Activated CD8-positive, alpha-beta memory T cell treated with anti-CD3 and anti-CD28 coated beads, Interleukin-2, amount 10 ng/mL, durations not matched to agents 7 days and 5 days (primary cell): ENCODE data around the gene TLR5. TPM values are rescaled to one million over a fixed set of nuclear protein-coding genes. Genes with fewer than 3 reads are reported as not detected.

Experiments
- ATAC-seq: fragments of 150-1000 bp; cut with Tn5 transposase; one replicate; pipeline ENCODE4 v1.10.0; 2021; ENCODE audit warnings: moderate library complexity
- CTCF ChIA-PET: fragments of 350-600 bp; sonication (Branson Sonifier 250); formaldehyde crosslinking; loops from one replicate; lab custom pipeline; 2021; ENCODE audit warnings: antibody characterized with exemption; lab: Charles Lee
- DNase-seq: peaks from one replicate; pipeline ENCODE4 v3.0.0-alpha.2; 2020
- H3K27ac Mint-ChIP-seq: one replicate; pipeline ENCODE4 v1.8.0; 2021; ENCODE audit warnings: mild to moderate bottlenecking, mixed read lengths
- H3K27me3 Mint-ChIP-seq: one replicate; pipeline ENCODE4 v1.8.0; 2021; ENCODE audit warnings: mixed read lengths
- H3K36me3 Mint-ChIP-seq: one replicate; pipeline ENCODE4 v1.8.0; 2021; ENCODE audit warnings: mild to moderate bottlenecking, mixed read lengths
- H3K4me1 Mint-ChIP-seq: one replicate; pipeline ENCODE4 v1.8.0; 2021; ENCODE audit warnings: mixed read lengths
- H3K4me3 Mint-ChIP-seq: one replicate; pipeline ENCODE4 v1.8.0; 2021; ENCODE audit warnings: mild to moderate bottlenecking, moderate library complexity, mixed read lengths
- H3K9me3 Mint-ChIP-seq: one replicate; pipeline ENCODE4 v1.8.0; 2022; ENCODE audit warnings: low read depth, mixed read lengths
- total RNA-seq, 2 experiments: library from RNA; stranded (reverse); gene quantifications; one replicate each; pipeline ENCODE4 v1.2.3, GENCODE V29; 2021

TLR5 gene
- total RNA-seq, 2 experiments from 2014 or later, result 0.09 to 0.80 TPM

DNA sequence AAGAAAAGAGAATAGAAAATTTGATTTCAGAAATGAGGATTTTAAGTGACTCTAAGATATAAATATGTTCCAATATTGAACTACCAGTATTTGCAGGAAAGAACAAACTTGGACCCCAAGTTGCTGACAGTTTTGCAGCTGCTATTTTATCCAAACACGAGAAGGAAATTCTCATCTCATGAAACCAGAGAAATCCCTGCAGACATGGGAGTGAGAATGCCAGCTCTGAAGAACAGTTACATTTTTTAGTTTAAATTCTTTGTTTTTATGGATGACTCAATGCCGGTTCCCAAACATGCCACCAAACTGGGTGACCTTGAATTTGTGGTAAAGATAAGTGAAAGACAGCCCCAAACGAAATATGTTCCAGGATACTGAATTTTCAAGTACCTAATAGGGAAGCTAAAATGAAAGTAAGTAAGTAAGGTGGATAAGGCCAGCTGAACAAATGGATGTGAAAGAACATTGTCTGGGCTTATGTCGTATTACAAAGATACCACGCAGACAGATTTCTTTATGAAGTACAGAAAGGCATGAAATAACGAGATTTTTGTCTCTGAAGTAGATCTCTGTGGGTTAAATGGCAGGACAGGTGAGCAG lies 19.9 kb downstream of the TLR5 start:
- Mint-ChIP-seq H3K4me3 (no peak overlapping the region), H3K9me3 (no peaks in the 10 kb centered on the region), H3K4me1 (peaks cover 19% of the 10 kb centered on the region), H3K27me3 (peaks cover 10% of the 10 kb centered on the region), H3K27ac (no peak overlapping the region), H3K36me3 (no peaks in the 10 kb centered on the region)
- no peak for ATAC-seq
- DNase-seq, result no peak
- CTCF ChIA-PET, result interaction anchor here (0.9 to 3.8 kb wide), 29 partner anchors 8 to 662 kb away, joined by 3 to 59 read pairs (median 4); partner anchors contain the start of genes FAM177B and TLR5

DNA sequence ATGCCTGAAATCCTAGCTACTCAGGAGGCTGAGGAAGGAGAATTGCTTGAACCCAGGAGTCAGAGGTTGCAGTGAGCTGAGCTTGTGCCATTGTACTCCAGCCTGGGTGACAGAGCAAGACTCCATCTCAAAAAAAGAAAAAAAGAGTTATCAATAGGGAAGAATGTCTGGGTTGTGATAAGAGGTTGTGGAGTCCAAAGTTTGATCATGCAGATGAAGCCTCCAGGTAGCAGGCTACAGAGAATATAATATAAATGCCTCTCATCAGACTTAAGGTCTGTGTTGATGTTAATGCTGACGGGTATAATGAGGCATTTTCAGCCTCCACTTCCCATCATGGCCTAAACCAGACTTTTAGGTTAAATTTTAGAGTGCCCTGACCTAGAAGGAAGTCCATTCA lies 24.6 kb downstream of the TLR5 start:
- no peak overlapping the region for H3K27ac Mint-ChIP-seq
- H3K27me3 Mint-ChIP-seq, result peaks cover 3% of the 10 kb centered on the region
- no peak for ATAC-seq
- no peaks in the 10 kb centered on the region for H3K9me3 Mint-ChIP-seq
- DNase-seq, result no peak
- CTCF ChIA-PET, result interaction anchor here (0.9 kb wide), 1 partner anchor 15 kb away, joined by 4 read pairs; no protein-coding TSS in a partner anchor
- no peak overlapping the region for H3K4me3 Mint-ChIP-seq
- H3K36me3 Mint-ChIP-seq, result no peaks in the 10 kb centered on the region
- peaks cover 3% of the 10 kb centered on the region for H3K4me1 Mint-ChIP-seq

DNA sequence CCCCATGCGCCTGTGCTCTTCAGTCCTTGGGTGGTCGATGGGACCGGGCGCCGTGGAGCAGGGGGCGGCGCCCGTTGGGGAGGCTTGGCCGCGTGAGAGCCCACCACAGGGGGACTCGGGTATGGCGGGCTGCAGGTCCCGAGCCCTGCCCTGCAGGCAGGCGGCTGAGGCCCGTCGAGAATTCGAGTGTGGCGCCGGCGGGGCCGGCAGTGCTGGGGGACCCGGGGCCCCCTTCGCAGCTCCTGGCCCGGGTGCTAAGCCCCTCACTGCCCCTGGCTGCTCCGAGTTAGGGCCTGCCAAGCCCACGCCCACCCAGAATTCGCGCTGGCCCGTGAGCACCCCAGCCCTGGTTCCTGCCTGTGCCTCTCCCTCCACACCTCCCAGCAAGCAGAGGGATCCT lies 26.1 kb downstream of the TLR5 start:
- Mint-ChIP-seq H3K4me1 (no peaks in the 10 kb centered on the region), H3K4me3 (no peak overlapping the region), H3K27me3 (peaks cover 3% of the 10 kb centered on the region), H3K36me3 (no peaks in the 10 kb centered on the region), H3K9me3 (no peaks in the 10 kb centered on the region), H3K27ac (no peak overlapping the region)
- CTCF ChIA-PET, result interaction anchor here (1.0 kb wide), 1 partner anchor 27 kb away, joined by 3 read pairs; no protein-coding TSS in a partner anchor
- DNase-seq, result no peak
- no peak for ATAC-seq

DNA sequence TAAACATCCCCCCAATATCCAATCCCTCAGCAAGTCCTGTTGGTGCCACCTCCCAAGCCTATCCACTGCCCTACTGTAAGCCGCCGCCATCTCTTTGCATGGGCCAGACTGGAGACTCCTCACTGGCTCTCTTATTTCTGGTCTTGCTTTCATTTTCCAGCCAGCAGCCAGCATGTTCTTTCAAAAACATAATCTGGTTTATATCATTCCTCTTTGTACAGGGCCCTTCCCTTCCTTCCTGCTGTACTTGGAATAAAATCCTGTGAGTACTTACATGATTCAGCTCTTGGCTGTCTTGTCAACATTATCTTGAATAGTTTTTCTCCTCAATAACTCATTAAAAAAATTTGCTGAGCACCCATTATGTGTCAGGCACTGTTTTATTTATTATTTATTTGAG lies 28.2 kb downstream of the TLR5 start:
- no peak overlapping the region for H3K4me3 Mint-ChIP-seq
- CTCF ChIA-PET, result interaction anchor here (1.4 kb wide), 1 partner anchor 9 kb away, joined by 4 read pairs; no protein-coding TSS in a partner anchor
- peaks cover 12% of the 10 kb centered on the region for H3K27me3 Mint-ChIP-seq
- H3K4me1 Mint-ChIP-seq, result peaks cover 3% of the 10 kb centered on the region
- DNase-seq (no peak), ATAC-seq (no peak)
- H3K27ac Mint-ChIP-seq, result no peak overlapping the region
- no peaks in the 10 kb centered on the region for H3K36me3 Mint-ChIP-seq
- H3K9me3 Mint-ChIP-seq, result no peaks in the 10 kb centered on the region

DNA sequence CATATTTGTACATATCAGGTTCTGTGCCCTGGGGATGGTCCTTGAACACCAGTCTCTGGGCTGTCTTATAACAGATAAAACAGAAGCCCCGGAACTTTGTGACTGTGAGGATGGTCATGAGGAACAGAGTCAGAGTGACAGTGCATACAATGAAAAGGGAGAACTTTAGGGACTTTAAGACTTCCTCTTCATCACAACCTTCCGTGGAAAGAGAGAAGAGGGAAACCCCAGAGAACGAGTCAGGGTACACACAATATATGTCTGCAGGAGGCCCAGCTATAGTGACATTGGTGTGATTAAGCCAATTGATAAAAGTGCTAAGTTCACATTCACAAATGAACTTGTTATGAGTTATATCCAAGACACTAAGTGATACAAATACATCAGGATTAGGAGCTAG lies 32.1 kb downstream of the TLR5 start:
- ATAC-seq, result no peak

DNA sequence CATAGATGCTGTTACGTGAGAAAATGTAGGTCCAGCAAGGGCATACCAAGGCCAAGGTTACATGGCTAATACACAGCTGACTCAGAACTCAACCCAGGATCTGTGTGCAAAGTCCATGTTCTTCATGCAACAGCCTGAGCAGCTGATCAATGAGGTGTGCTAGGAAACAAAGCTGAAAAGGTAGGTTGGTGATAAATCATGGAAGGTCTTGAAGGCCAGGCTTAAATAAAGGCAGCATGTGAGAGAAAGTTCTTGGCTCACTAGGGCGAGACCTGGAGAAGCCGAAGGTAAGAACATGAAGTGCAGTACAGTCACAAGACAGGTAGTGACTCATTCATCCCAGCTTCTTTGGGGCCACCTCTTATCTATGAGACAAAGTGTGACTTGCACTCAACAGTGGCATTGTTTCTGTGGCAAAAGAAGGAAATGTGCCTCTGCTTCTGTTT lies 33.4 kb downstream of the TLR5 start:
- Mint-ChIP-seq H3K27me3 (peaks cover 34% of the 10 kb centered on the region), H3K27ac (no peak overlapping the region), H3K4me1 (peaks cover 8% of the 10 kb centered on the region), H3K36me3 (no peaks in the 10 kb centered on the region), H3K4me3 (no peak overlapping the region), H3K9me3 (no peaks in the 10 kb centered on the region)
- CTCF ChIA-PET, result interaction anchor here (1.0 to 1.9 kb wide), 2 partner anchors 14 to 24 kb away, joined by 3 to 8 read pairs; no protein-coding TSS in a partner anchor
- DNase-seq (no peak), ATAC-seq (peak; percentile 64)

More for the DNA sequence above, 32.1 kb downstream of the TLR5 start:
- peaks cover 8% of the 10 kb centered on the region for H3K4me1 Mint-ChIP-seq
- no peak overlapping the region for H3K27ac Mint-ChIP-seq
- H3K36me3 Mint-ChIP-seq, result no peaks in the 10 kb centered on the region
- peaks cover 28% of the 10 kb centered on the region for H3K27me3 Mint-ChIP-seq
- H3K9me3 Mint-ChIP-seq, result no peaks in the 10 kb centered on the region
- H3K4me3 Mint-ChIP-seq, result no peak overlapping the region
- DNase-seq, result no peak
- CTCF ChIA-PET, result interaction anchor here (1.5 kb wide), 1 partner anchor 23 kb away, joined by 3 read pairs; no protein-coding TSS in a partner anchor

DNA sequence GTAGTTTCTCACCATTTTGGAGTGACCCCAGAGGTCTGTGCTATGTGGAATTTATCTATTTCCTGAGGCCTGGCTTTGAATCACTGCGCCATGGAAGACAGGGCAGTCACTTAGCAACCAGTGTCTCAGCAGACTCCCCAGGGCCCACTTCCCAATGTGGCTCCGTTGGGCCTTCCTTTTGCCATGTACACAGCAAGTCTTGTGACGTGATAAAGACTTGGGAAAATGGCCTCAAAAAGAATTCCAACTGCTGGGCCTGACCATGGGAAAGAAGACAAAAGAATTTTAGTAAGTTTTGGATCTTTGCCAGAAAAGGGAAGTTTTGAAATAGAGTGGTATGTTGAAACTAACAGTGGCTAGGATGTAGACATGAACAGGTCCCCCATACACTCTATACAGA lies 36.2 kb downstream of the TLR5 start:
- Mint-ChIP-seq H3K36me3 (no peaks in the 10 kb centered on the region), H3K9me3 (no peaks in the 10 kb centered on the region), H3K27me3 (peaks cover 37% of the 10 kb centered on the region), H3K27ac (no peak overlapping the region), H3K4me3 (no peak overlapping the region), H3K4me1 (peaks cover 8% of the 10 kb centered on the region)
- no peak for ATAC-seq
- CTCF ChIA-PET, result no interaction called here
- no peak for DNase-seq

DNA sequence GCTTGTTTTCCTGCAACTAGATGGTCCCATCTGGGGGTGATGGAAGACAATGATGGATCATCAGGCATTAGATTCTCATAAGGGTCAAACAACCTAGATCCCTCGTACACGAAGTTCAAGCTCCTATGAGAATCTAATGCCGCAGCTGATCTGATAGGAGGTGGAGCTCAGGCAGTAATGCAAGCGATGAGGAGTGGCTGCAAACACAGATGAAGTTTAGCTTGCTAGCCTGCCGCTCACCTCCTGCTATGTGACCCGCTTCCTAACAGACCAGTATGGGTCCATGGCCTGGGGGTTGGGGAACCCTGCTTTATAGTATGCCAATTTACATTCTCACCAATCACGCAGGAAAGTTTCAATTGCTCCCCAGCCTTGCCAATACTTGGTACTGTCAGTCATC lies 37.5 kb downstream of the TLR5 start:
- DNase-seq, result no peak
- Mint-ChIP-seq H3K36me3 (no peaks in the 10 kb centered on the region), H3K27ac (no peak overlapping the region), H3K4me1 (peaks cover 8% of the 10 kb centered on the region), H3K4me3 (no peak overlapping the region), H3K9me3 (peaks cover 2% of the 10 kb centered on the region), H3K27me3 (peaks cover 35% of the 10 kb centered on the region)
- CTCF ChIA-PET, result interaction anchor here (1.6 kb wide), 1 partner anchor 28 kb away, joined by 5 read pairs; no protein-coding TSS in a partner anchor
- ATAC-seq, result no peak

DNA sequence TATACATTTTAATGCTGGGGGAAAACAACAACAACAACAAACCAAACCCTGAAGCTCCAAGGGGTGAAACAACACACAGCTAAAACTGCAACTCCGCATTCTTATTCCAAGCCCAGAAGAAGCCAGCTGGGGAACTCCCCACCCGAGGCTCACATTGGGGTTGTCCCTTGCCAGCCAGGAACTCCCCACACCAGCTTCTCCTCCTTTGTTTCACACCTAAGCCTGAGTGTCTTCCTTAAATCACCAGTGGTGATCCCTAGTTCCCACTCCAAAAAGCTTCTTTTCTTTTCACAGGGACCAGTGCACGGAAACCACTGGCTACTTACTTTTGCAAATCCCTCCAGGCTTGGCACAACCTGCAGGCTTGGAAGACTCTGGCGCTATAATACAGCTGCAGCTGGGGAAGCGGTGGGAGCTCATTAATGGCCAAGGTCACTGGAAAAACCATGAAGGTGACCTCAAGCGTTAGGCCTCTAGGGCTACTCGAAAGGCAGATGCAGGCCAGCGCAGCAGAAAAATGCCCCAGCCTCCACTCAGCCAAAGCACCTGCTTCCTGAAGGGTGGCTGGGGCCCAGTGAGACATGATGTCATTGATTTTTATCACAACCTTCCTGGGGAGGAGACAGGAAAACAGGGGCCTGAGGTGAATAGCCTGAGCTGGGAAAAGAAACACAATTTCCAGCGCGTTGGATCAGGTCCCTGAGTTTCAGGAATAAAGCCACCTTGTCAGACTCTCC lies 40.1 kb downstream of the TLR5 start:
- ATAC-seq, result no peak
- Mint-ChIP-seq H3K36me3 (no peaks in the 10 kb centered on the region), H3K27ac (no peak overlapping the region), H3K9me3 (peaks cover 6% of the 10 kb centered on the region), H3K27me3 (peaks cover 22% of the 10 kb centered on the region), H3K4me3 (no peak overlapping the region), H3K4me1 (no peaks in the 10 kb centered on the region)
- CTCF ChIA-PET, result interaction anchor here (2.0 kb wide), 1 partner anchor 13 kb away, joined by 4 read pairs; no protein-coding TSS in a partner anchor
- DNase-seq, result no peak

DNA sequence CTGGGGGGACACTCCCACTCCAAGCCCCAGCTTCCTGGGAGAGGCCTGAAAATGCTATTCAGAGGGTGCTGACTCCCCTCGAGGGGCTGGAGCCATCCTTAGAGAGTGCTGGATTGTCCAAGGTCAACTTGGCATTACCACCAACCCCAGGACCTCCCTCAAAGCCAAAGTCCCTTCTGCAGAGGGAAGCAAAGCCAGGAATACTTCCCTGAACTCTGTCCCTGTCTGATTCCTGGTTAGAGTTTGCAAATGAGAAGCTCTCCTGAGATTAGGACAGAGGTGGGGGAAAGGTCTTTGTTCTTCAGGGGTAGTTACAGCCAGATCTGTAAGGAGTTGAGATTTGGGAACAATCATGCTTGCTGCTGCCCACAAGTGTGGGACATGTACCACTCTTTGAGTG lies 45.3 kb downstream of the TLR5 start:
- ATAC-seq (no peak), DNase-seq (no peak)
- Mint-ChIP-seq H3K27me3 (peaks cover 11% of the 10 kb centered on the region), H3K9me3 (peaks cover 6% of the 10 kb centered on the region), H3K27ac (no peak overlapping the region), H3K36me3 (no peaks in the 10 kb centered on the region), H3K4me1 (no peaks in the 10 kb centered on the region), H3K4me3 (no peak overlapping the region)
- CTCF ChIA-PET, result interaction anchor here (1.1 kb wide), 1 partner anchor 26 kb away, joined by 4 read pairs; no protein-coding TSS in a partner anchor

DNA sequence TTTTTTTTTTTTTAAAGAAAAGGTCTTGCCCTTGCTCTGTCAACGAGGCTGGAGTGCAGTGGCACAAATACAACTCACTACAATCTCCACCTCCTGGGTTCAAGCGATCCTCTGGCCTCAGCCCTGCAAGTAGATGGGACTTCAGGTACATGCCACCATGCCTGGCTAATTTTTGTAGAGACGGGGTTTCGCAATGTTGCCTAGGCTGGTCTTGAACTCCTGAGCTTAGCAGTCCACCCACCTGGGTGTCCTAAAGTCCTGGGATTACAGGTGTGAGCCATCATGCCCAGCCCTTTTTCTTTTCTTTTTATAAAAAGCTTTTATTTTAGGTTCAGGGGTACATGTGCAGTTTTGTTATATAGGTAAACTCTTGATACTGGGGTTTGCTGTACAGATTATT lies 47.2 kb downstream of the TLR5 start:
- Mint-ChIP-seq H3K9me3 (peaks cover 4% of the 10 kb centered on the region), H3K4me1 (no peaks in the 10 kb centered on the region), H3K36me3 (no peaks in the 10 kb centered on the region), H3K4me3 (no peak overlapping the region), H3K27me3 (peaks cover 8% of the 10 kb centered on the region), H3K27ac (no peak overlapping the region)
- DNase-seq, result no peak
- ATAC-seq, result no peak
- CTCF ChIA-PET, result interaction anchor here (1.1 kb wide), 1 partner anchor 27 kb away, joined by 3 read pairs; no protein-coding TSS in a partner anchor

DNA sequence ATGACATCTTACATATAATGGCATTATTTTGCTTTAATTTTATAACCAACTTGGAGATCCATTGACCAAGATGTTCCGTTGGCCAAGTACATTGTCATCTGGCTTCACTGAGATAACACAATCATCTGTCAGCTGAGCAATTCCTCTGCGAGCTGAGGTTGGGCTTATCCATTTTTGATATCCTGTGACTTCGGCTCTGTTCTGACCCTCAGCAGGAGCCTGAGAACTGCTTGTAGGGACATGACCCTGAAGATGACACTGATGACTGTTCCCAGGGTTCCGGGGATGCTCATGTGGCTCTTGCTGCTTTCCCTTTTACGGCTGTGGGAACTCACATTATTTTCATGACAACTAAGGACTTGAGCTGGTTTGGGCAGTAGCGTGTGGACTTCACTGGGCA lies 51.2 kb downstream of the TLR5 start:
- CTCF ChIA-PET, result no interaction called here
- Mint-ChIP-seq H3K27me3 (peaks cover 16% of the 10 kb centered on the region), H3K4me3 (no peak overlapping the region), H3K27ac (no peak overlapping the region), H3K36me3 (no peaks in the 10 kb centered on the region), H3K9me3 (no peaks in the 10 kb centered on the region), H3K4me1 (no peaks in the 10 kb centered on the region)
- no peak for ATAC-seq
- DNase-seq, result no peak

DNA sequence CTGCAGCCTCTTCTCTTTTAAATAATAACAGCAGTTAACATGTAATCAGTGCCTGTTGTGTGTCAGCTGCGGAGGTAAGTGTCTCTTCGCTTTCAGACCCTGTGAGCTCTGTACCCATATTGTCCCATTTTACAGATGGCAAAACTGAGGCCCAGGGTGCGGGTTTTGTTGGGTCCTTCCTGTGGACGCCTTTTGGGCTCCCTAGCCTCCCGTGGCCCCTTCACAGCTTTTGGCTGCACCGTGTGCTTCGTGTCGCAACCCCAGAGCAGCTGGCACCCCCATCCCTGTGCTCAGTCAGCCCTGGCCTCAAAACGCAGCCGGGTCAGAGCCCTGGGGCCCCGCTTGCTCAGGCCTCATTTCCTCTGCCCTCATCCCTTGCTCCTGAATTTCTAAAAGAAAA lies 53.8 kb downstream of the TLR5 start:
- Mint-ChIP-seq H3K36me3 (no peaks in the 10 kb centered on the region), H3K9me3 (no peaks in the 10 kb centered on the region), H3K4me3 (no peak overlapping the region), H3K4me1 (no peaks in the 10 kb centered on the region), H3K27ac (no peak overlapping the region), H3K27me3 (peaks cover 11% of the 10 kb centered on the region)
- CTCF ChIA-PET, result interaction anchor here (0.7 to 3.9 kb wide), 5 partner anchors 34 to 634 kb away, joined by 3 to 22 read pairs (median 4); no protein-coding TSS in a partner anchor
- ATAC-seq (no peak), DNase-seq (no peak)
